OCI-LY3 (cell line): ENCODE measurements around the gene SATB2.

Experiments
- H2AFZ ChIP-seq: fragments of 200-600, 300-600 bp; shearing (Covaris generic); 2 replicates; pipeline ENCODE4 v1.6.0; 2014; ENCODE audit warnings: antibody characterized with exemption, low read depth, low read length
- H3K27ac ChIP-seq: fragments of 200-600, 300-600 bp; sonication (generic); 2 replicates; pipeline ENCODE4 v1.5.1; 2014; ENCODE audit warnings: mild to moderate bottlenecking, low read length, moderate library complexity, mixed read lengths
- H3K27me3 ChIP-seq: fragments of 200-600, 300-600 bp; sonication (generic); 2 replicates; pipeline ENCODE4 v1.6.1; 2014; ENCODE audit warnings: low read depth, low read length, mixed read lengths
- H3K36me3 ChIP-seq: fragments of 200-600, 300-600 bp; sonication (generic); replicated peaks from 2 replicates; pipeline ENCODE3; 2014; ENCODE audit warnings: low read depth, low read length, mixed read lengths
- H3K4me1 ChIP-seq: fragments of 300-600, 200-600 bp; sonication (generic); 2 replicates; pipeline ENCODE4 v1.6.1; 2014; ENCODE audit warnings: low read length, mixed read lengths
- H3K4me2 ChIP-seq: fragments of 200-600, 300-600 bp; sonication (generic); 2 replicates; pipeline ENCODE4 v1.6.1; 2014; ENCODE audit warnings: low read length, mixed read lengths
- H3K4me3 ChIP-seq: fragments of 300-600, 200-600 bp; sonication (generic); 2 replicates; pipeline ENCODE4 v1.5.1; 2014; ENCODE audit warnings: antibody characterized with exemption, mild to moderate bottlenecking, low read length, moderate library complexity
- H3K79me2 ChIP-seq: fragments of 300-600, 200-600 bp; shearing (Covaris generic); 2 replicates; pipeline ENCODE4 v1.6.1; 2014; ENCODE audit warnings: mild to moderate bottlenecking, low read length, mixed read lengths
- H3K9ac ChIP-seq: fragments of 300-600, 200-600 bp; shearing (Covaris generic); 2 replicates; pipeline ENCODE4 v1.6.0; 2014; ENCODE audit warnings: mild to moderate bottlenecking, low read length, moderate library complexity
- H3K9me3 ChIP-seq: fragments of 200-600, 300-600 bp; shearing (Covaris generic); 2 replicates; pipeline ENCODE4 v1.6.1; 2014; ENCODE audit warnings: low read length, mixed read lengths; ENCODE audit not compliant: insufficient read depth
- H4K20me1 ChIP-seq: fragments of 200-600, 300-600 bp; sonication (generic); 2 replicates; pipeline ENCODE4 v1.6.1; 2016; ENCODE audit warnings: low read length, mixed read lengths; ENCODE audit not compliant: insufficient read depth
- EZH2phosphoT487 ChIP-seq: fragments of 200-600 bp; shearing (Covaris generic); IDR thresholded peaks from 2 replicates; pipeline ENCODE4 v1.6.1; 2018; ENCODE audit warnings: antibody characterized with exemption, mixed run types, low read depth
- TF ChIP-seq, protein P1 (sequence below): fragments of 200-600, 300-600 bp; sonication (generic); IDR thresholded peaks from 2 replicates; pipeline ENCODE4 v1.5.1; 2014; ENCODE audit warnings: antibody characterized with exemption, low read length, low read depth

Gene SATB2

DNA sequence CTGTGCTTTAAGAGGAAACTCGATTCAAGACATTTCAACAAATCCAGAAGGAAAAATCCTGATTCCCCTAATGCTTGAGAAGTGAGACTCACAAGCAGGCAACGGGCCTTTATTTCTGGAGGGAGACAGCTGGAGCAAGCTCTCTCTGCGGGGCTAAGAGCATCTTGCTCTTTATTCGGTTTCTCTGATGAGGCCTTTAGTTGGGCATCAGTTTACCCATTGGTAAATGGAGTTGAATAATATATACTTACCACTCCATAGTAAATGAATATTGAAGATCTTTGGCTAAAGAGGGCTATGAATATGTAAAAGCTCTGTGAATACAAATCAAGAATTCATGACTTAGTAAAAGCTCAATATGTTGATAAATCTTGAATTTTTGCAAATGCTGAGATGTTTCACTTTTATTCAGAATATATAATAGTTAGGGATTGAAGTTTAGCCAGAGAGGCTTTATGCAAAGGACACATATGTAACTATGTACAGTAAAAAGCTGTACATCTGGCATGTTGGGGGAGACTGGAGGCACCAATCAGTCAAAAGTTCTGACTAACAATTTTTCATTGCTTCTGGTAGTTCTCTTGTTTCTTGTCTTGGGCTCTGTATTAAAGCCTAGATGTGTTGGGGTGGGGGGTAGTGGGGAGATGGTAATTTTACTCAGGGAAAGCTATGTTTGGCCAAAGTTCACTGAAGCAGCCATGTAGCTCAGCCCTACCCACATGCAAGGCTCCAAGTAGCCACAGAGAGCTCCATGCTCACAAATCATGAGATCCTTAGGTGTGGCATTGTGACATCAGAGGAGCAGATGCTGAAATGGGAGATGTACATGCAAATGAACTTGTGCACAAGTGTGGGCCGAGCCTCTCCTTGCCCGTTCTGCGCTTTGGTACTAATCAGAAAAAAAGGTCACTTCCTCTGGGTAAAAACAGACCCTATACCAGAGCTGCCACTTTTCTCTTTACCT lies 200.2 kb downstream of the SATB2 start:
- no peaks in the 10 kb centered on the region for H4K20me1 ChIP-seq
- no peaks in the 10 kb centered on the region for H3K27me3 ChIP-seq
- H3K9ac ChIP-seq = no peak overlapping the region
- H3K27ac ChIP-seq = no peak overlapping the region
- no peaks in the 10 kb centered on the region for H3K4me1 ChIP-seq
- H3K4me2 ChIP-seq = no peak overlapping the region
- H2AFZ ChIP-seq = no peak overlapping the region
- no peak overlapping the region for H3K4me3 ChIP-seq
- TF ChIP-seq, protein P1, sequence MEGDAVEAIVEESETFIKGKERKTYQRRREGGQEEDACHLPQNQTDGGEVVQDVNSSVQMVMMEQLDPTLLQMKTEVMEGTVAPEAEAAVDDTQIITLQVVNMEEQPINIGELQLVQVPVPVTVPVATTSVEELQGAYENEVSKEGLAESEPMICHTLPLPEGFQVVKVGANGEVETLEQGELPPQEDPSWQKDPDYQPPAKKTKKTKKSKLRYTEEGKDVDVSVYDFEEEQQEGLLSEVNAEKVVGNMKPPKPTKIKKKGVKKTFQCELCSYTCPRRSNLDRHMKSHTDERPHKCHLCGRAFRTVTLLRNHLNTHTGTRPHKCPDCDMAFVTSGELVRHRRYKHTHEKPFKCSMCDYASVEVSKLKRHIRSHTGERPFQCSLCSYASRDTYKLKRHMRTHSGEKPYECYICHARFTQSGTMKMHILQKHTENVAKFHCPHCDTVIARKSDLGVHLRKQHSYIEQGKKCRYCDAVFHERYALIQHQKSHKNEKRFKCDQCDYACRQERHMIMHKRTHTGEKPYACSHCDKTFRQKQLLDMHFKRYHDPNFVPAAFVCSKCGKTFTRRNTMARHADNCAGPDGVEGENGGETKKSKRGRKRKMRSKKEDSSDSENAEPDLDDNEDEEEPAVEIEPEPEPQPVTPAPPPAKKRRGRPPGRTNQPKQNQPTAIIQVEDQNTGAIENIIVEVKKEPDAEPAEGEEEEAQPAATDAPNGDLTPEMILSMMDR = no peak
- no peak for TF ChIP-seq EZH2phosphoT487
- no peaks in the 10 kb centered on the region for H3K9me3 ChIP-seq
- H3K36me3 ChIP-seq = no peaks in the 10 kb centered on the region
- H3K79me2 ChIP-seq = no peaks in the 10 kb centered on the region

DNA sequence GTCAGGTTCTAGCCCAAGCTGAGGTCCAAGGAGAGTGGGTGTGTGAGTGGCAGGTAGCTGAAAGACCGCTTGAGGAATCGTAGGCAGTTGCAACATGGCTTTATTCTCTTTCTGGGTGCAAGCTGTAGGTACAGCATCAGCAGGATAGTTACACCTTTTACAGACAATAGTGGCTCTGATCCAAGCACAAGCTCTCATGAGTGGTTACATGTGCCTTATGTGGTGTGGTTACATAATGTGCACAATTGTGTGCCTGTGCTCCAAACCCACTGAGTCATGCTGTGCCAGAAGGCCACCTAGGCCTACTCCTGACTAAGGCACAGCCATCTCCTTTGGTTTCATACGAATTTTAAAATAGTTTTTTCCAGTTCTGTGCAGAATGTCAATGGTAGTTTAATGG lies 227.6 kb downstream of the SATB2 start:
- Histone ChIP-seq H3K4me2 (no peak overlapping the region), H3K36me3 (no peaks in the 10 kb centered on the region), H3K9me3 (no peaks in the 10 kb centered on the region), H3K79me2 (no peaks in the 10 kb centered on the region), H4K20me1 (no peaks in the 10 kb centered on the region), H3K9ac (no peak overlapping the region), H3K27ac (no peak overlapping the region), H3K4me1 (no peaks in the 10 kb centered on the region), H2AFZ (no peak overlapping the region), H3K27me3 (no peaks in the 10 kb centered on the region), H3K4me3 (no peak overlapping the region)
- TF ChIP-seq, protein P1 = no peak
- no peak for TF ChIP-seq EZH2phosphoT487

DNA sequence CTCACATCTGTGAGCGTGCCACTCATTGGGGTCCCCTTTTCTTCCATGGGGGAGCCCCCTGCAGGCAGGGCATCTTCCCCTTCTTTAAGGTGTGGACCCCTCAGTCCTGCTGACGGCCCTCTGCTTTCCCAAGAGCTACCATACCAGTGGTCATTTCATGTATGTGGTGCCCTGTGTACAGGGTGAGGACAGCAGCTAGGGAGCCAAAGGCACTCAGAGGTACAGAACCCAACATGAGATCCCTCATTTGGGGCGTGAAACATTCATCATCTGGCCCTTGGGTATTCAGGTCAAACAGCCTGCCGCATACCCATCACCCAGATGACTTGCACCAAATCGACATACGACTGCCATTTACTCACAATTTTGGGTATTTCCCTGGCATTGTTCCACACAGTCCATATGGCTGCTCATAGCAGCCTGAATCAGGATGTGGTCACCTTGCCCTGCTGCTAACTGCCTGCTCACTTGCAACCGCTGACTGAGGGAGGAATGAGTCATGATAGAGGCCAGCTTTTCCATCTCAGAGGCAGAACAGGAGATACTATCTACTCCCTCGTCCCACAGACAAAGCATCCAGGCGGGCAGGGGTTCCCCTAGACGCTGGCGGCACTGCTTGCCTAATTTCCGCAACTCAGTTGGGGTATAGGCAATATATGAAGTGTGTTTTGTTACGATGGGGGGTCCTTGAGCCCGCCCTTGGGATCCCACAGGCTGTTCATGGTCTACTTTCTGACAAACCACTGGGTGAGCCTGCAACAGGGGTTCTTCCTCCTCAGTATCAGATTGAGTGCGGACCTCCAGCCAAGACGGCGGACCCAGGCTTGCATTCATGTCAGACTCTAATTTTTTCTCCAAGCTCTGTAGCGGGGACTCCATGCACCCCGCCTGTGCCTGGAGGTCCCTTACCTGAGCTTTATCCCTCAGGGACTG lies 228.6 kb downstream of the SATB2 start:
- Histone ChIP-seq H3K27me3 (no peaks in the 10 kb centered on the region), H3K79me2 (no peaks in the 10 kb centered on the region), H3K4me3 (no peak overlapping the region), H3K9ac (no peak overlapping the region), H4K20me1 (no peaks in the 10 kb centered on the region), H3K4me2 (no peak overlapping the region), H3K4me1 (no peaks in the 10 kb centered on the region), H3K36me3 (no peaks in the 10 kb centered on the region), H2AFZ (no peak overlapping the region), H3K9me3 (no peaks in the 10 kb centered on the region), H3K27ac (no peak overlapping the region)
- TF ChIP-seq, protein P1 = no peak
- TF ChIP-seq EZH2phosphoT487 = no peak

DNA sequence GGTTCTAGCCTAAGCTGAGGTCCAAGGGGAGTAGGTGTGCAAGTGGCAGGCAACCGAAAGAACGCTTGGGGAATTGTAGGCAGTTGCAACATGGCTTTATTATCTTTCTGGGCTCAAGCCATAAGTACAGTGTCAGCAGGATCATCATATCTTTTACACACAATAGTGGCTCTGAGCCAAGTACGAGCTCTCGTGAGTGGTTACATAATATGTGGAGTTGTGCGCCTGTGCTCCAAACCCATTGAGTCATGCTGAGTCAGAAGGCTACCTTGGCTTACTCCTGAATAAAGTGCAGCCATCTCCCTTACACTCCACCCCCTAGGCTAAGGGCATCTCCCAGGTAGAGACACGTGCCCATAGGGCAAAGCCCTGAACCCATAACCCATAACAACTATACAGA lies 233.9 kb downstream of the SATB2 start:
- Histone ChIP-seq H3K4me2 (no peak overlapping the region), H3K4me1 (no peaks in the 10 kb centered on the region), H3K79me2 (no peaks in the 10 kb centered on the region), H2AFZ (no peak overlapping the region), H4K20me1 (no peaks in the 10 kb centered on the region), H3K27ac (no peak overlapping the region), H3K27me3 (no peaks in the 10 kb centered on the region), H3K4me3 (no peak overlapping the region), H3K9me3 (no peaks in the 10 kb centered on the region), H3K36me3 (no peaks in the 10 kb centered on the region), H3K9ac (no peak overlapping the region)
- TF ChIP-seq EZH2phosphoT487 = no peak
- TF ChIP-seq, protein P1 = no peak
